NT2/D1 (cell line): Measurements from ENCODE around the gene HUNK.

Experiments
- YY1 ChIP-seq: IDR thresholded peaks from 2 replicates; pipeline ENCODE4 v1.6.1; 2011; ENCODE audit not compliant: insufficient read length, insufficient read depth
- ZNF274 ChIP-seq: IDR thresholded peaks from 2 replicates; pipeline ENCODE4 v1.6.1; 2011; ENCODE audit warnings: mild to moderate bottlenecking, low read depth, low read length

GRCh38 chr21:31894457-31894856 lies 21.6 kb downstream of the HUNK start:
- TF ChIP-seq YY1 (no peak), ZNF274 (no peak)
